ENCODE measurements around the gene CLIC3. TPM values are rescaled to one million over a fixed set of nuclear protein-coding genes. Genes with fewer than 3 reads are reported as not detected.

The CLIC3 gene
- total RNA-seq, 1 donor from 2014 or later, result not detected

- no peaks in the 10 kb centered on the region for H3K4me1 Mint-ChIP-seq (ENCODE audit: unreplicated experiment)
- DNase-seq (ENCODE audit: low spot score), result no peak
- no peak for TF ChIP-seq CTCF (IDR thresholded peaks at IDR 0.05; ENCODE audit: unreplicated experiment)
- H3K27ac Mint-ChIP-seq (ENCODE audit: unreplicated experiment), result no peak overlapping the region
- no peaks in the 10 kb centered on the region for H3K36me3 Mint-ChIP-seq (ENCODE audit: low read depth, unreplicated experiment)
- no peak overlapping the region for H3K4me3 Mint-ChIP-seq (ENCODE audit: unreplicated experiment)
- no peaks in the 10 kb centered on the region for H3K9me3 Mint-ChIP-seq (ENCODE audit: unreplicated experiment)
- H3K27me3 Mint-ChIP-seq (ENCODE audit: unreplicated experiment), result peaks cover 3% of the 10 kb centered on the region
Measured at GRCh38 chr9:136974817-136975535, 21.4 kb downstream of the CLIC3 start.

GRCh38 chr9:136973618-136974617 is 22.4 kb downstream of the CLIC3 start:
- Mint-ChIP-seq H3K9me3 (ENCODE audit: unreplicated experiment) (no peaks in the 10 kb centered on the region), H3K27me3 (ENCODE audit: unreplicated experiment) (peaks cover 1% of the 10 kb centered on the region), H3K4me3 (ENCODE audit: unreplicated experiment) (no peak overlapping the region), H3K36me3 (ENCODE audit: low read depth, unreplicated experiment) (no peaks in the 10 kb centered on the region), H3K4me1 (ENCODE audit: unreplicated experiment) (no peaks in the 10 kb centered on the region), H3K27ac (ENCODE audit: unreplicated experiment) (no peak overlapping the region)
- no peak for DNase-seq (ENCODE audit: low spot score)
- TF ChIP-seq CTCF (IDR thresholded peaks at IDR 0.05; ENCODE audit: unreplicated experiment), result no peak

DNA sequence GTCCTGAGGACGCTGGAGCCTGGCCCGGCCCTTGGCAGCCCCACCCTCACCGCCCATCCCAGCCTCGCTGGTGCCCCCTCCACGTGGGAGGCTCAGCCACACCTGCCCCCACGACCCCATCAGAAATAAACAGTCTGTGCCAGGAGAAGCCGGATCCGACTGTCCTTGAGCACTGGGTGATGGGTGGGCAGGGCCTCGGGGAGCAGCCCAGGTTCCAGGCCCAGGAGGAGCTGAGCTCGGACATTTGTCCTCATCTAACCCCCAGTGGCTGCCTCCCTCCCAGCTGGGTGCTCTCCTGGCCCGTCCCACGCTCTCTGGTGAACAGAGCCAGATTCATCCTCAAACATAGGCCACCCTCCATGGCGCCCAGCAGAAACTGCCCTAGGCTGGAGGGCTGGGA is 23.6 kb downstream of the CLIC3 start:
- Mint-ChIP-seq H3K27me3 (ENCODE audit: unreplicated experiment) (peaks cover 1% of the 10 kb centered on the region), H3K4me3 (ENCODE audit: unreplicated experiment) (no peak overlapping the region), H3K9me3 (ENCODE audit: unreplicated experiment) (no peaks in the 10 kb centered on the region), H3K4me1 (ENCODE audit: unreplicated experiment) (no peaks in the 10 kb centered on the region), H3K27ac (ENCODE audit: unreplicated experiment) (no peak overlapping the region), H3K36me3 (ENCODE audit: low read depth, unreplicated experiment) (no peaks in the 10 kb centered on the region)
- TF ChIP-seq CTCF (IDR thresholded peaks at IDR 0.05; ENCODE audit: unreplicated experiment), result no peak
- no peak for DNase-seq (ENCODE audit: low spot score)

DNA sequence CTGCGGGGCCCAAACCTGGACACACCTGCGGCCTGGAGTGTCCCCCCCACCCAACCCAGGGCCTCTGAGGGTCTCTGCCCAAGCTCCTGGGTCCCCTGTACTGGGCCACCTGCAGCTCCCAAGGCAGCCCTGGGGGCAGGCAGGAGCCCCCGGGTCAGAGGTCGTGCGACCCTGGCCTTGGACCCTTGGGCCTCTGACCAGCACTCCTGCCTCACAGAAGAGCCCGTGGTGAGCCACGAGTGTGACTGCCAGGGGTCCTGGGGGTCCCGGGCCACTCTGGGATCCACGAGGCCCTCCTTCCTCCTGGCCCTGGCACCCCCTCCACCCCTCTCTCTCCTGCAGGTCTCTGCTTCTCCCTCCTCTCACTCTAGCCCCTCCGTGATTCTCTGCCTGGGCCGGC is 24.0 kb downstream of the CLIC3 start:
- no peak overlapping the region for H3K4me3 Mint-ChIP-seq (ENCODE audit: unreplicated experiment)
- no peaks in the 10 kb centered on the region for H3K4me1 Mint-ChIP-seq (ENCODE audit: unreplicated experiment)
- H3K9me3 Mint-ChIP-seq (ENCODE audit: unreplicated experiment), result no peaks in the 10 kb centered on the region
- no peak overlapping the region for H3K27ac Mint-ChIP-seq (ENCODE audit: unreplicated experiment)
- no peaks in the 10 kb centered on the region for H3K36me3 Mint-ChIP-seq (ENCODE audit: low read depth, unreplicated experiment)
- no peak for TF ChIP-seq CTCF (IDR thresholded peaks at IDR 0.05; ENCODE audit: unreplicated experiment)
- H3K27me3 Mint-ChIP-seq (ENCODE audit: unreplicated experiment), result peaks cover 1% of the 10 kb centered on the region
- no peak for DNase-seq (ENCODE audit: low spot score)
